ENCODE measurements around the gene CHURC1.

CHURC1 gene

GRCh38 chr14:64951291-64951690, 37.0 kb downstream of the CHURC1 start:
- no peak overlapping the region for H3K4me3 ChIP-seq (ENCODE audit: low read depth, low read length)
- ChIA-PET CTCF (interaction anchor here (0.5 to 0.9 kb wide), 3 partner anchors 19 to 69 kb away, joined by 3 to 4 read pairs (median 4); no protein-coding TSS in a partner anchor), POLR2A (no interaction called here)
- H3K27ac ChIP-seq (ENCODE audit: extremely low read depth, low read depth, low read length) = no peak overlapping the region
- no peaks in the 10 kb centered on the region for H3K9me3 ChIP-seq (ENCODE audit: control insufficient read depth, insufficient read depth, low read depth, low read length)
- no peaks in the 10 kb centered on the region for H3K4me1 ChIP-seq (ENCODE audit: control insufficient read depth, insufficient read depth, low read length)
- H3K36me3 ChIP-seq (ENCODE audit: control insufficient read depth in 2 of 2, insufficient read depth in 1 of 2, low read length in 2 of 2) = peaks cover 0 to 51% of the 10 kb centered on the region in 2 experiments; a peak in 1 of 3 replicates
- TF ChIP-seq ZNF843 (tag by site-specific recombination; IDR thresholded peaks at IDR 0.05) (no peak), PBX3 (CRISPR knock-in tag; IDR thresholded peaks at IDR 0.05) (no peak), PRDM1 (tag by site-specific recombination; IDR thresholded peaks at IDR 0.05) (no peak), ZNF140 (tag by site-specific recombination; IDR thresholded peaks at IDR 0.05) (no peak), ZNF664 (tag by site-specific recombination; IDR thresholded peaks at IDR 0.05) (no peak), ZNF354C (tag by site-specific recombination; IDR thresholded peaks at IDR 0.05; ENCODE audit: borderline replicate concordance, low read depth) (no peak), SALL2 (tag by site-specific recombination; IDR thresholded peaks at IDR 0.05; ENCODE audit: borderline replicate concordance) (no peak), ZNF623 (tag by site-specific recombination; IDR thresholded peaks at IDR 0.05) (no peak), BCL11B (tag by site-specific recombination; IDR thresholded peaks at IDR 0.05; ENCODE audit: low read depth) (no peak), ZNF155 (tag by site-specific recombination; IDR thresholded peaks at IDR 0.05) (no peak), ZBTB11 (tag by site-specific recombination; conservative IDR thresholded peaks at IDR 0.05; ENCODE audit: low read depth) (no peak), ZNF391 (tag by site-specific recombination; IDR thresholded peaks at IDR 0.05; ENCODE audit: borderline replicate concordance, low read depth) (no peak), GLI4 (tag by site-specific recombination; IDR thresholded peaks at IDR 0.05) (no peak), KLF10 (tag by site-specific recombination; IDR thresholded peaks at IDR 0.05) (no peak), IKZF3 (tag by site-specific recombination; IDR thresholded peaks at IDR 0.05) (no peak), SETDB1 (IDR thresholded peaks at IDR 0.05; ENCODE audit: insufficient read length, low read length) (no peak), INSM2 (tag by site-specific recombination; IDR thresholded peaks at IDR 0.05) (no peak), PRDM4 (tag by site-specific recombination; IDR thresholded peaks at IDR 0.05) (no peak), HOXC10 (CRISPR knock-in tag; IDR thresholded peaks at IDR 0.05) (no peak)

Measured in HEK293 (cell line).